HUES48 (cell line): ENCODE results near the gene CEACAM19.
A peak's percentile ranks its signal among the peaks of the same experiment; 100 is the strongest.
"Not testable (repeated sequence)": the region's sequence is repeated elsewhere in the genome, so short reads cannot be mapped to it uniquely, and the experiment has no call there.

Source experiments
- H3K27ac ChIP-seq: one replicate; pipeline ENCODE4 v1.7.0; 2013; ENCODE audit warnings: low read depth, low read length, inconsistent platforms
- H3K27me3 ChIP-seq: 2 replicates; pipeline ENCODE4 v1.6.1; 2013; ENCODE audit warnings: mild to moderate bottlenecking, low read length; ENCODE audit not compliant: control insufficient read depth, insufficient read depth
- H3K36me3 ChIP-seq: 2 replicates; pipeline ENCODE4 v1.6.1; 2013; ENCODE audit warnings: low read length; ENCODE audit not compliant: control insufficient read depth, insufficient read depth
- H3K4me1 ChIP-seq: 2 replicates; pipeline ENCODE4 v1.6.1; 2013; ENCODE audit warnings: mild to moderate bottlenecking, low read length; ENCODE audit not compliant: control insufficient read depth, insufficient read depth
- H3K4me3 ChIP-seq: 2 replicates; pipeline ENCODE4 v1.5.1; 2013; ENCODE audit warnings: mild to moderate bottlenecking, low read depth, low read length
- H3K9ac ChIP-seq: 2 replicates; pipeline ENCODE4 v1.6.1; 2013; ENCODE audit warnings: mild to moderate bottlenecking, low read depth, low read length, moderate library complexity
- H3K9me3 ChIP-seq: 2 replicates; pipeline ENCODE4 v1.6.1; 2013; ENCODE audit warnings: low read length; ENCODE audit not compliant: control insufficient read depth, insufficient read depth

Gene CEACAM19

DNA sequence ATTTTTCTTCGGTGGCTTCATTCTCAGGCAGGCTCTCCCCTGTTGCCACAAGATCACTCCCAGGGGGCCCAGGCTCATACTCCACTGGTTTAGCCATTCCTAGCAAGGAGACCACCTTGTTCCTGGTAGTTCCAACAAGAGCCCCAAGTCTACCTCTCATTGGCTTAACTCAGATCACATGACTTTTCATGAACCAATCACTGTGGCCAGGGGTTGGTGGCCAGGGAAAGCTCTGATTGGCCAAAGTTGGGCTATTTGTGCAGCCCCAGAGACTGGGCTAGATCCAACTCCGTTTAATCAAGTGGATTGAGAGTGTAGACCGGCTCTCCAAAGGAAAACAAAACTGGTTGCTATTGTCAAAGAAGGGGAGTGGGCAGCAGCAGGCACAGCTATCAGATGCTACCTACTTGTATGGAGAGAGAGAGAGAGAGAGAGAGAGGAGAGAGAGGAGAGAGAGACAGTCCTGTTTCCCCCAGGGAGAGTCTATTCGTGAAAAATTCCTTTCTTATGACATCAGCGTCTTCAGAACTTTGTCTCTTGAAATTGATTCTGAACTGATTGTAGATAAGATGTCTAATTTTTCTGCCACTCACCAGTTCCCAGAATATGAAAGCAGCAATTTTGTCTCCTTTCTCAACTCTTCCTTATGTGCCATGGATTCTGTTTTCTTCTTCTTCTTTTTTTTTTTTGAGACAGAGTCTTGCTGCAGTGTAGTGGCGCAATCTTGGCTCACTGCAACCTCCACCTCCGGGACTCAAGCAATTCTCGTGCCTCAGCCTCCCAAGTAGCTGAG is 5.9 kb downstream of the CEACAM19 start:
- no peaks in the 10 kb centered on the region for H3K27me3 ChIP-seq
- H3K27ac ChIP-seq, result no peak overlapping the region

GRCh38 chr19:44680536-44680935 is 9.3 kb downstream of the CEACAM19 start:
- Histone ChIP-seq H3K27ac (no peak overlapping the region), H3K9me3 (no peaks in the 10 kb centered on the region), H3K27me3 (no peaks in the 10 kb centered on the region), H3K4me3 (no peak overlapping the region), H3K9ac (no peak overlapping the region), H3K4me1 (peaks cover 5% of the 10 kb centered on the region; the same call in 1 of the 2 replicates), H3K36me3 (no peaks in the 10 kb centered on the region)

More for the DNA sequence above, 5.9 kb downstream of the CEACAM19 start:
- Histone ChIP-seq H3K4me3 (no peak overlapping the region), H3K9ac (no peak overlapping the region), H3K36me3 (no peaks in the 10 kb centered on the region), H3K4me1 (peaks cover 5% of the 10 kb centered on the region; the same call in 1 of the 2 replicates), H3K9me3 (no peaks in the 10 kb centered on the region)

GRCh38 chr19:44681992-44682790 is 10.9 kb downstream of the CEACAM19 start:
- Histone ChIP-seq H3K9me3 (no peaks in the 10 kb centered on the region), H3K27ac (no peak overlapping the region), H3K36me3 (no peaks in the 10 kb centered on the region), H3K4me1 (peaks cover 3% of the 10 kb centered on the region; the same call in 1 of the 2 replicates), H3K4me3 (no peak overlapping the region), H3K9ac (no peak overlapping the region), H3K27me3 (no peaks in the 10 kb centered on the region)

DNA sequence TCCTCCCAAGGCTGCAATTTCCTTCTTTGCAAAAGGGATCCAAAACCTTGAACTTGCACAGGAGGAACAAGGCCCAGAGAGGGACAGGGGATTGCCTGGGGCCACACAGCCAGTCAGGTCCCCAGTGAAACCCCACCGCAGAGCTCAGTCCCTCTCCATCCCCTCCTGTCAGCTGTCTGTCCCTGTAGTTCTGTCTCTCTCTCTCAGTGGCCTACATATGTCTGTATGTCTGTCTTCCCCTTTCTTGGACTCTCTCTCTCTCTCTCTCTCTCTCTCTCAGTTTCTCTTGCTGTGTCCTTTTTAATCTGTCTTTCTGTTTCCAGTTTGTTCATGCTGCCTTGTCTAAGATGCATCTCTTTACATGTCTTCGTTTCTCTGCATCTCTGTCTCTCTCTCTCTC is 11.5 kb downstream of the CEACAM19 start:
- Histone ChIP-seq H3K27me3 (no peaks in the 10 kb centered on the region), H3K27ac (no peak overlapping the region), H3K4me1 (no peaks in the 10 kb centered on the region)

GRCh38 chr19:44683434-44684210 is 12.3 kb downstream of the CEACAM19 start:
- Histone ChIP-seq H3K4me3 (no peak overlapping the region), H3K9me3 (no peaks in the 10 kb centered on the region), H3K4me1 (no peaks in the 10 kb centered on the region), H3K27ac (no peak overlapping the region), H3K9ac (no peak overlapping the region), H3K27me3 (no peaks in the 10 kb centered on the region), H3K36me3 (no peaks in the 10 kb centered on the region)

More for the DNA sequence above, 11.5 kb downstream of the CEACAM19 start:
- H3K36me3 ChIP-seq, result no peaks in the 10 kb centered on the region
- H3K4me3 ChIP-seq, result no peak overlapping the region
- H3K9ac ChIP-seq, result no peak overlapping the region
- H3K9me3 ChIP-seq, result no peaks in the 10 kb centered on the region

DNA sequence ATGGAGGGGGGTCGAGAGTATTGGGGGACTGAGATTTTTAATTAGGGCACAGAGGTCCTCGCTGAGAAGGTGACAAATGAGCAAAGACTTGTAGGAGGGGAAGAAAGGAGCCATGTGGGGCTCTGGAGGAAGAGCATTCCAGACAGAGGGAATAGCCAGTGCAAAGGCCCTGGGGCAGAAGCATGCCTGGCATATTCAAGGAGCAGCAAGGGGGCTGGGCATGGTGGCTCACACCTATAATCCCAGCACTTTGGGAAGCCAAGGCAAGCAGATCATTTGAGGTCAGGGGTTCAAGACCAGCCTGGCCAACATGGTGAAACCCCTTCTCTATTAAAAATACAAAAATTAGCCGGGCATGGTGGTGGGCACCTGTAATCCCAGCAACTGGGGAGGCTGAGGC is 13.1 kb downstream of the CEACAM19 start:
- not testable (repeated sequence) for H3K4me3 ChIP-seq, H3K27me3 ChIP-seq, H3K27ac ChIP-seq, H3K36me3 ChIP-seq, H3K4me1 ChIP-seq, H3K9me3 ChIP-seq, H3K9ac ChIP-seq

DNA sequence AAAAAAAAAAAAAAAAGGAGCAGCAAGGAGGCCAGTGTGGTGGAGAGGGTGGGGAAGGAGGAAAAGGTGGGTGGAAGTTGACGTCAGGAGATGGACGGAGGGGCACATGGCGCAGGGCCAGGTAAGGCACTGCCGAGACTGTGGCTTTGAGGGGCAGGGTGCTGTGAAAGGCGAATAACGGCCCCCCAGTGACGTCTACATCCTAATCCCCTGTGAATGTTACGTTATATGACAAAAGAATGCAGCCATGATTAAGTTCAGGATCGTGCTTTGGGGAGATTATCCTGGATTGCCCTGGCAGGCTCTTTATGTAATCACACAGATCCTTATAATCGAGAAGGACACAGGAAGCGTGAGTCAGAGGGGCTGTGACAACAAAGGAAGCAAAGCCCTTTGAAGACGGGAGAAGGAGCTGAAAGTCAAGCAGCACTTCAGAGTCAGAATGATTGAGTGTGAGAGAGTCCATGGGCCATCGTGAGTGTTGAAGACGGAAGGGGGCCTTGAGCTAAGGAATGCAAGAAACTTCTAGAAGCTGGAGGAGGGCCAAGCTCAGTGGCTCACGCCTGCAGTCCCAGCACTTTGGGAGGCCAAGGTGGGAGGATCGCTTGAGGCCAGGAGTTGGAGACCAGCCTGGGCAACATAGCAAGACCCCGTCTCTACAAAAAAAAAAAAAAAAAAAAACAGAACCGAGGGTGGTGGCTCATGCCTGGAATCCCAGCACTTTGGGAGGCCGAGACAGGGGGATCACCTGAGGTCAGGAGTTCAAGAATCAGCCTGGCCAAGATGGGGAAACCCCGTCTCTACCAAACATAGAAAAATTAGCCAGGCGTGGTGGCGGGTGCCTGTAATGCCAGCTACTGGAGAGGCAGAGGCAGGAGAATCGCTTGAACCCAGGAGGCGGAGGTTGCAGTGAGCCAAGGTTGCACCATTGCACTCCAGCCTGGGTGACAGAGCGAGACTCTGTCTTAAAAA is 13.9 kb downstream of the CEACAM19 start:
- H3K4me3 ChIP-seq, result no peak overlapping the region
- H3K36me3 ChIP-seq, result no peaks in the 10 kb centered on the region
- no peaks in the 10 kb centered on the region for H3K27me3 ChIP-seq
- H3K27ac ChIP-seq, result peak overlapping the region; percentile 69
- H3K9me3 ChIP-seq, result no peaks in the 10 kb centered on the region
- peaks cover 5% of the 10 kb centered on the region; the same call in 1 of the 2 replicates for H3K4me1 ChIP-seq
- no peak overlapping the region for H3K9ac ChIP-seq

- Histone ChIP-seq H3K9ac (no peak overlapping the region), H3K36me3 (no peaks in the 10 kb centered on the region), H3K9me3 (no peaks in the 10 kb centered on the region), H3K27me3 (no peaks in the 10 kb centered on the region), H3K4me1 (peaks cover 5% of the 10 kb centered on the region; the same call in 1 of the 2 replicates), H3K4me3 (no peak overlapping the region), H3K27ac (no peak overlapping the region)
Measured at GRCh38 chr19:44685877-44686276, 14.6 kb downstream of the CEACAM19 start.

- Histone ChIP-seq H3K27ac (no peak overlapping the region), H3K9me3 (no peaks in the 10 kb centered on the region), H3K27me3 (no peaks in the 10 kb centered on the region), H3K4me1 (peaks cover 6% of the 10 kb centered on the region), H3K9ac (no peak overlapping the region), H3K4me3 (no peak overlapping the region), H3K36me3 (no peaks in the 10 kb centered on the region)
Measured at GRCh38 chr19:44686896-44687295, 15.6 kb downstream of the CEACAM19 start.

DNA sequence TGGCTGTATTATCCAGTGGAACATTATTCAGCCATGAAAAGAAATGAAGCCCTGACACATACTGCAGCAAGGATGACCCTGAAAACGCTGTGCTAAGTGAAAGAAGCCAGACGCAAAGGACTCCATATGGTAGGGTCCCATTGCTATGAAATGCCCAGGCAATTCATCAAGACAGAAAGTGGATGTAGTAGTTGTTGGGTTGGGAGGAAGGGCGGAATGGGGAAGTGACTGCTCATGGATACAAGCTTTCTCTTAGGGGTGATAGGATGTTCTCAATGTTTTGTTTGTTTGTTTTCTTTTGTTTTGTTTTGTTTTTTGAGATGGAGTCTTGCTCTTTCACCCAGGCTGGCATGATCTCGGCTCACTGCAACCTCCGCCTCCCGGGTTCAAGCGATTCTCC is 16.6 kb downstream of the CEACAM19 start:
- Histone ChIP-seq H3K27ac (no peak overlapping the region), H3K4me3 (no peak overlapping the region), H3K27me3 (no peaks in the 10 kb centered on the region), H3K4me1 (peaks cover 7% of the 10 kb centered on the region), H3K9ac (no peak overlapping the region), H3K36me3 (no peaks in the 10 kb centered on the region), H3K9me3 (no peaks in the 10 kb centered on the region)
